SK-N-SH (cell line): ENCODE measurements around the gene HOXA1.

Experiments
- CTCF ChIP-seq: fragments of 200-600 bp; sonication (generic); IDR thresholded peaks from 2 replicates; pipeline ENCODE4 v1.6.1; 2017; ENCODE audit warnings: antibody characterized with exemption, mild to moderate bottlenecking, moderate library complexity
- ELF1 ChIP-seq: IDR thresholded peaks from 2 replicates; pipeline ENCODE4 v1.4.0; 2012
- FOXJ3 ChIP-seq: sonication (generic); formaldehyde crosslinking; IDR thresholded peaks from 2 replicates; pipeline ENCODE4 v1.5.1; 2020; ENCODE audit warnings: mild to moderate bottlenecking, missing genetic modification reagents
- MXI1 ChIP-seq: IDR thresholded peaks from 2 replicates; pipeline ENCODE4 v1.6.1; 2012; ENCODE audit warnings: mild to moderate bottlenecking, low read depth, low read length, improper control_type of control experiment
- SIN3A ChIP-seq: IDR thresholded peaks from 2 replicates; pipeline ENCODE4 v1.6.1; 2012; ENCODE audit warnings: low read depth, mild to moderate bottlenecking, low read length, moderate library complexity, borderline replicate concordance
- TCF12 ChIP-seq: IDR thresholded peaks from 2 replicates; pipeline ENCODE4 v1.4.0; 2012
- USF2 ChIP-seq: fragments of 150-350 bp; IDR thresholded peaks from 2 replicates; pipeline ENCODE4 v1.6.1; 2017; ENCODE audit warnings: antibody characterized with exemption, low read length, low read depth, borderline replicate concordance
- YY1 ChIP-seq: IDR thresholded peaks from 2 replicates; pipeline ENCODE4 v1.4.0; 2012; ENCODE audit warnings: low read depth, mild to moderate bottlenecking

GRCh38 chr7:27140126-27140857 lies 44.5 kb upstream of the HOXA1 start:
- TF ChIP-seq CTCF = no peak
- no peak for TF ChIP-seq SIN3A
- no peak for TF ChIP-seq USF2
- TF ChIP-seq MXI1 = no peak
- TF ChIP-seq TCF12 = no peak
- no peak for TF ChIP-seq YY1
- no peak for TF ChIP-seq ELF1
- no peak for TF ChIP-seq FOXJ3 (CRISPR knock-in tag)
